Measurements from ENCODE around the gene TNFRSF1B.

DNA sequence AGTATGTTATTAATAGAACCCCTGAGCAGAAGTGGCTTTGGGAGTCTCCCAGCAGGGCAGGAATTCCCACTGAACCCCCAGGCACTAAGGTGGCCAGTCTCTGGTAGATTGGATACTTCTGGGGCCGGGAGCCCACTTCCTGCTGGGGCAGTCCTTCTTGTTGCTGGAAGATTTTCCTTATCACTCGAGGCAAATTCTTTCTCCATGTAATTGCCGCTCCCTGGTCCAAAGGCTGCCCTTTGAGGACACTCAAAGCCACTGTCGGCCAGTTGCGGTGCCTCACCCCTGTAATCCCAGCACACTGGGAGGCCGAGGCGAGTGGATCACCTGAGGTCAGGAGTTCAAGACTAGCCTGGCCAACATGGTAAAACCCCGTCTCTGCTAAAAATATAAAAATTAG lies 22.6 kb upstream of the TNFRSF1B start:
- TF ChIP-seq, protein P1, sequence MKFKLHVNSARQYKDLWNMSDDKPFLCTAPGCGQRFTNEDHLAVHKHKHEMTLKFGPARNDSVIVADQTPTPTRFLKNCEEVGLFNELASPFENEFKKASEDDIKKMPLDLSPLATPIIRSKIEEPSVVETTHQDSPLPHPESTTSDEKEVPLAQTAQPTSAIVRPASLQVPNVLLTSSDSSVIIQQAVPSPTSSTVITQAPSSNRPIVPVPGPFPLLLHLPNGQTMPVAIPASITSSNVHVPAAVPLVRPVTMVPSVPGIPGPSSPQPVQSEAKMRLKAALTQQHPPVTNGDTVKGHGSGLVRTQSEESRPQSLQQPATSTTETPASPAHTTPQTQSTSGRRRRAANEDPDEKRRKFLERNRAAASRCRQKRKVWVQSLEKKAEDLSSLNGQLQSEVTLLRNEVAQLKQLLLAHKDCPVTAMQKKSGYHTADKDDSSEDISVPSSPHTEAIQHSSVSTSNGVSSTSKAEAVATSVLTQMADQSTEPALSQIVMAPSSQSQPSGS (IDR thresholded peaks at IDR 0.05; ENCODE audit: low read length): no peak
- TF ChIP-seq, protein P2, sequence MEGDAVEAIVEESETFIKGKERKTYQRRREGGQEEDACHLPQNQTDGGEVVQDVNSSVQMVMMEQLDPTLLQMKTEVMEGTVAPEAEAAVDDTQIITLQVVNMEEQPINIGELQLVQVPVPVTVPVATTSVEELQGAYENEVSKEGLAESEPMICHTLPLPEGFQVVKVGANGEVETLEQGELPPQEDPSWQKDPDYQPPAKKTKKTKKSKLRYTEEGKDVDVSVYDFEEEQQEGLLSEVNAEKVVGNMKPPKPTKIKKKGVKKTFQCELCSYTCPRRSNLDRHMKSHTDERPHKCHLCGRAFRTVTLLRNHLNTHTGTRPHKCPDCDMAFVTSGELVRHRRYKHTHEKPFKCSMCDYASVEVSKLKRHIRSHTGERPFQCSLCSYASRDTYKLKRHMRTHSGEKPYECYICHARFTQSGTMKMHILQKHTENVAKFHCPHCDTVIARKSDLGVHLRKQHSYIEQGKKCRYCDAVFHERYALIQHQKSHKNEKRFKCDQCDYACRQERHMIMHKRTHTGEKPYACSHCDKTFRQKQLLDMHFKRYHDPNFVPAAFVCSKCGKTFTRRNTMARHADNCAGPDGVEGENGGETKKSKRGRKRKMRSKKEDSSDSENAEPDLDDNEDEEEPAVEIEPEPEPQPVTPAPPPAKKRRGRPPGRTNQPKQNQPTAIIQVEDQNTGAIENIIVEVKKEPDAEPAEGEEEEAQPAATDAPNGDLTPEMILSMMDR (IDR thresholded peaks at IDR 0.05; ENCODE audit: control extremely low read depth in 1 of 3, insufficient read depth in 1 of 3, low read depth in 1 of 3, low read length in 3 of 3): no peak
- TF ChIP-seq EZH2 (IDR thresholded peaks at IDR 0.05; ENCODE audit: low read depth, low read length, severe bottlenecking) (no peak), ZNF274 (IDR thresholded peaks at IDR 0.05; ENCODE audit: borderline replicate concordance, extremely low read depth, low read length) (no peak), CREB1 (IDR thresholded peaks at IDR 0.05) (no peak), RFX5 (IDR thresholded peaks at IDR 0.05; ENCODE audit: borderline replicate concordance, low read depth, low read length) (no peak)
- TF ChIP-seq, protein P3, sequence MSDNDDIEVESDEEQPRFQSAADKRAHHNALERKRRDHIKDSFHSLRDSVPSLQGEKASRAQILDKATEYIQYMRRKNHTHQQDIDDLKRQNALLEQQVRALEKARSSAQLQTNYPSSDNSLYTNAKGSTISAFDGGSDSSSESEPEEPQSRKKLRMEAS (IDR thresholded peaks at IDR 0.05): no peak

Data from H1 (cell line).